Measurements from ENCODE around the gene SCN8A.

SCN8A gene

GRCh38 chr12:51678086-51678724 is 87.2 kb downstream of the SCN8A start:
- DNase-seq: no peak
- Histone ChIP-seq H3K27ac (ENCODE audit: insufficient read depth, low read length, poor library complexity, severe bottlenecking) (no peak overlapping the region), H3K36me3 (ENCODE audit: control insufficient read depth, insufficient read depth, low read length) (no peaks in the 10 kb centered on the region), H3K27me3 (replicated peaks; ENCODE audit: control insufficient read depth, insufficient read depth, low read length, poor library complexity, severe bottlenecking) (no peaks in the 10 kb centered on the region), H3K9me3 (ENCODE audit: control insufficient read depth, low read length) (no peaks in the 10 kb centered on the region), H3K4me3 (ENCODE audit: insufficient read depth, low read depth, low read length, poor library complexity, severe bottlenecking) (no peak overlapping the region), H3K4me1 (ENCODE audit: control insufficient read depth, insufficient read depth, low read length, poor library complexity, severe bottlenecking) (no peaks in the 10 kb centered on the region)

GRCh38 chr12:51682981-51683380 is 91.9 kb downstream of the SCN8A start:
- no peak for DNase-seq
- Histone ChIP-seq H3K27ac (ENCODE audit: insufficient read depth, low read length, poor library complexity, severe bottlenecking) (no peak overlapping the region), H3K27me3 (replicated peaks; ENCODE audit: control insufficient read depth, insufficient read depth, low read length, poor library complexity, severe bottlenecking) (no peaks in the 10 kb centered on the region), H3K36me3 (ENCODE audit: control insufficient read depth, insufficient read depth, low read length) (no peaks in the 10 kb centered on the region), H3K9me3 (ENCODE audit: control insufficient read depth, low read length) (no peaks in the 10 kb centered on the region), H3K4me1 (ENCODE audit: control insufficient read depth, insufficient read depth, low read length, poor library complexity, severe bottlenecking) (no peaks in the 10 kb centered on the region), H3K4me3 (ENCODE audit: insufficient read depth, low read depth, low read length, poor library complexity, severe bottlenecking) (no peak overlapping the region)

- H3K9me3 ChIP-seq (ENCODE audit: control insufficient read depth, low read length): no peaks in the 10 kb centered on the region
- no peaks in the 10 kb centered on the region for H3K4me1 ChIP-seq (ENCODE audit: control insufficient read depth, insufficient read depth, low read length, poor library complexity, severe bottlenecking)
- H3K27ac ChIP-seq (ENCODE audit: insufficient read depth, low read length, poor library complexity, severe bottlenecking): no peak overlapping the region
- H3K36me3 ChIP-seq (ENCODE audit: control insufficient read depth, insufficient read depth, low read length): no peaks in the 10 kb centered on the region
- no peak for DNase-seq
- no peaks in the 10 kb centered on the region for H3K27me3 ChIP-seq (replicated peaks; ENCODE audit: control insufficient read depth, insufficient read depth, low read length, poor library complexity, severe bottlenecking)
- no peak overlapping the region for H3K4me3 ChIP-seq (ENCODE audit: insufficient read depth, low read depth, low read length, poor library complexity, severe bottlenecking)
These were observed 92.8 kb downstream of the SCN8A start for GRCh38 chr12:51683763-51684357.

GRCh38 chr12:51686727-51687126 is 95.7 kb downstream of the SCN8A start:
- no peak overlapping the region for H3K27ac ChIP-seq (ENCODE audit: insufficient read depth, low read length, poor library complexity, severe bottlenecking)
- DNase-seq: no peak
- no peak overlapping the region for H3K4me3 ChIP-seq (ENCODE audit: insufficient read depth, low read depth, low read length, poor library complexity, severe bottlenecking)
- no peaks in the 10 kb centered on the region for H3K36me3 ChIP-seq (ENCODE audit: control insufficient read depth, insufficient read depth, low read length)
- H3K9me3 ChIP-seq (ENCODE audit: control insufficient read depth, low read length): no peaks in the 10 kb centered on the region
- H3K4me1 ChIP-seq (ENCODE audit: control insufficient read depth, insufficient read depth, low read length, poor library complexity, severe bottlenecking): no peaks in the 10 kb centered on the region
- H3K27me3 ChIP-seq (replicated peaks; ENCODE audit: control insufficient read depth, insufficient read depth, low read length, poor library complexity, severe bottlenecking): no peaks in the 10 kb centered on the region

- no peak overlapping the region for H3K27ac ChIP-seq (ENCODE audit: insufficient read depth, low read length, poor library complexity, severe bottlenecking)
- no peaks in the 10 kb centered on the region for H3K9me3 ChIP-seq (ENCODE audit: control insufficient read depth, low read length)
- no peaks in the 10 kb centered on the region for H3K27me3 ChIP-seq (replicated peaks; ENCODE audit: control insufficient read depth, insufficient read depth, low read length, poor library complexity, severe bottlenecking)
- no peak overlapping the region for H3K4me3 ChIP-seq (ENCODE audit: insufficient read depth, low read depth, low read length, poor library complexity, severe bottlenecking)
- no peak for DNase-seq
- no peaks in the 10 kb centered on the region for H3K36me3 ChIP-seq (ENCODE audit: control insufficient read depth, insufficient read depth, low read length)
- H3K4me1 ChIP-seq (ENCODE audit: control insufficient read depth, insufficient read depth, low read length, poor library complexity, severe bottlenecking): no peaks in the 10 kb centered on the region
These were observed 96.1 kb downstream of the SCN8A start for GRCh38 chr12:51687177-51687576.

GRCh38 chr12:51687614-51688013 is 96.6 kb downstream of the SCN8A start:
- H3K9me3 ChIP-seq (ENCODE audit: control insufficient read depth, low read length): no peaks in the 10 kb centered on the region
- no peaks in the 10 kb centered on the region for H3K36me3 ChIP-seq (ENCODE audit: control insufficient read depth, insufficient read depth, low read length)
- H3K4me1 ChIP-seq (ENCODE audit: control insufficient read depth, insufficient read depth, low read length, poor library complexity, severe bottlenecking): no peaks in the 10 kb centered on the region
- H3K4me3 ChIP-seq (ENCODE audit: insufficient read depth, low read depth, low read length, poor library complexity, severe bottlenecking): no peak overlapping the region
- H3K27ac ChIP-seq (ENCODE audit: insufficient read depth, low read length, poor library complexity, severe bottlenecking): no peak overlapping the region
- no peaks in the 10 kb centered on the region for H3K27me3 ChIP-seq (replicated peaks; ENCODE audit: control insufficient read depth, insufficient read depth, low read length, poor library complexity, severe bottlenecking)
- no peak for DNase-seq

- no peak for DNase-seq
- H3K36me3 ChIP-seq (ENCODE audit: control insufficient read depth, insufficient read depth, low read length): no peaks in the 10 kb centered on the region
- no peak overlapping the region for H3K27ac ChIP-seq (ENCODE audit: insufficient read depth, low read length, poor library complexity, severe bottlenecking)
- no peaks in the 10 kb centered on the region for H3K27me3 ChIP-seq (replicated peaks; ENCODE audit: control insufficient read depth, insufficient read depth, low read length, poor library complexity, severe bottlenecking)
- no peak overlapping the region for H3K4me3 ChIP-seq (ENCODE audit: insufficient read depth, low read depth, low read length, poor library complexity, severe bottlenecking)
- H3K9me3 ChIP-seq (ENCODE audit: control insufficient read depth, low read length): no peaks in the 10 kb centered on the region
- no peaks in the 10 kb centered on the region for H3K4me1 ChIP-seq (ENCODE audit: control insufficient read depth, insufficient read depth, low read length, poor library complexity, severe bottlenecking)
These were observed 99.0 kb downstream of the SCN8A start for GRCh38 chr12:51689983-51690382.

GRCh38 chr12:51692016-51692415 is 101.0 kb downstream of the SCN8A start:
- Histone ChIP-seq H3K4me1 (ENCODE audit: control insufficient read depth, insufficient read depth, low read length, poor library complexity, severe bottlenecking) (no peaks in the 10 kb centered on the region), H3K27me3 (replicated peaks; ENCODE audit: control insufficient read depth, insufficient read depth, low read length, poor library complexity, severe bottlenecking) (no peaks in the 10 kb centered on the region), H3K27ac (ENCODE audit: insufficient read depth, low read length, poor library complexity, severe bottlenecking) (no peak overlapping the region), H3K4me3 (ENCODE audit: insufficient read depth, low read depth, low read length, poor library complexity, severe bottlenecking) (no peak overlapping the region), H3K36me3 (ENCODE audit: control insufficient read depth, insufficient read depth, low read length) (no peaks in the 10 kb centered on the region), H3K9me3 (ENCODE audit: control insufficient read depth, low read length) (no peaks in the 10 kb centered on the region)
- no peak for DNase-seq

GRCh38 chr12:51693569-51693968 is 102.5 kb downstream of the SCN8A start:
- Histone ChIP-seq H3K27me3 (replicated peaks; ENCODE audit: control insufficient read depth, insufficient read depth, low read length, poor library complexity, severe bottlenecking) (no peaks in the 10 kb centered on the region), H3K9me3 (ENCODE audit: control insufficient read depth, low read length) (no peaks in the 10 kb centered on the region), H3K27ac (ENCODE audit: insufficient read depth, low read length, poor library complexity, severe bottlenecking) (no peak overlapping the region), H3K4me3 (ENCODE audit: insufficient read depth, low read depth, low read length, poor library complexity, severe bottlenecking) (no peak overlapping the region), H3K4me1 (ENCODE audit: control insufficient read depth, insufficient read depth, low read length, poor library complexity, severe bottlenecking) (no peaks in the 10 kb centered on the region), H3K36me3 (ENCODE audit: control insufficient read depth, insufficient read depth, low read length) (no peaks in the 10 kb centered on the region)
- no peak for DNase-seq

- no peaks in the 10 kb centered on the region for H3K36me3 ChIP-seq (ENCODE audit: control insufficient read depth, insufficient read depth, low read length)
- no peaks in the 10 kb centered on the region for H3K9me3 ChIP-seq (ENCODE audit: control insufficient read depth, low read length)
- no peaks in the 10 kb centered on the region for H3K27me3 ChIP-seq (replicated peaks; ENCODE audit: control insufficient read depth, insufficient read depth, low read length, poor library complexity, severe bottlenecking)
- DNase-seq: no peak
- H3K27ac ChIP-seq (ENCODE audit: insufficient read depth, low read length, poor library complexity, severe bottlenecking): no peak overlapping the region
- H3K4me3 ChIP-seq (ENCODE audit: insufficient read depth, low read depth, low read length, poor library complexity, severe bottlenecking): no peak overlapping the region
- H3K4me1 ChIP-seq (ENCODE audit: control insufficient read depth, insufficient read depth, low read length, poor library complexity, severe bottlenecking): no peaks in the 10 kb centered on the region
These were observed 103.1 kb downstream of the SCN8A start for GRCh38 chr12:51694146-51694545.
